Endodermal cell (in vitro differentiated cells): Measurements from ENCODE around the gene PPIP5K1. TPM values are rescaled to one million over a fixed set of nuclear protein-coding genes. Genes with fewer than 3 reads are reported as not detected.
A peak's percentile ranks its signal among the peaks of the same experiment; 100 is the strongest.

Source experiments
- DNase-seq: peaks from one replicate; pipeline ENCODE4 v3.0.0-alpha.2; 2017
- H3K27ac ChIP-seq: 2 replicates; pipeline ENCODE4 v1.5.1; 2013; ENCODE audit warnings: mild to moderate bottlenecking, low read depth, low read length, moderate library complexity
- H3K27me3 ChIP-seq: 2 replicates; pipeline ENCODE4 v1.6.1; 2013; ENCODE audit warnings: mild to moderate bottlenecking, low read length, moderate library complexity; ENCODE audit not compliant: insufficient read depth, control insufficient read depth, poor library complexity, severe bottlenecking
- H3K36me3 ChIP-seq: 2 replicates; pipeline ENCODE4 v1.7.0; 2013; ENCODE audit warnings: mild to moderate bottlenecking, low read length, moderate library complexity; ENCODE audit not compliant: control insufficient read depth, insufficient read depth
- H3K4me1 ChIP-seq: one replicate; pipeline ENCODE4 v1.7.0; 2013; ENCODE audit warnings: low read length; ENCODE audit not compliant: control insufficient read depth, insufficient read depth
- H3K4me3 ChIP-seq: 2 replicates; pipeline ENCODE4 v1.5.1; 2013; ENCODE audit warnings: mild to moderate bottlenecking, low read length, moderate library complexity
- H3K9ac ChIP-seq: 2 replicates; pipeline ENCODE4 v1.6.1; 2013; ENCODE audit warnings: mild to moderate bottlenecking, low read length, moderate library complexity; ENCODE audit not compliant: poor library complexity, severe bottlenecking; ENCODE audit errors: extremely low read depth
- H3K9me3 ChIP-seq: 2 replicates; pipeline ENCODE4 v1.6.1; 2013; ENCODE audit warnings: mild to moderate bottlenecking, low read length, moderate library complexity; ENCODE audit not compliant: control insufficient read depth
- H3K27ac Mint-ChIP-seq: 2 replicates; pipeline ENCODE4 v1.8.0; 2020; ENCODE audit warnings: mixed read lengths
- H3K27me3 Mint-ChIP-seq: 2 replicates; pipeline ENCODE4 v1.8.0; 2021; ENCODE audit warnings: mild to moderate bottlenecking, mixed read lengths; ENCODE audit not compliant: insufficient read depth
- H3K36me3 Mint-ChIP-seq: 2 replicates; pipeline ENCODE4 v1.8.0; 2020; ENCODE audit warnings: low read depth, mixed read lengths
- H3K4me1 Mint-ChIP-seq: 2 replicates; pipeline ENCODE4 v1.8.0; 2020; ENCODE audit warnings: mixed read lengths
- H3K4me3 Mint-ChIP-seq: 2 replicates; pipeline ENCODE4 v1.8.0; 2020; ENCODE audit warnings: mild to moderate bottlenecking, moderate library complexity, mixed read lengths
- H3K9me3 Mint-ChIP-seq: 2 replicates; pipeline ENCODE4 v1.8.0; 2020; ENCODE audit warnings: mild to moderate bottlenecking, mixed read lengths
- CTCF ChIP-seq: fragments of 200-600 bp; sonication (generic); conservative IDR thresholded peaks from 2 replicates; pipeline ENCODE4 v1.5.0; 2021; ENCODE audit warnings: antibody characterized with exemption, mild to moderate bottlenecking
- WGBS, 2 experiments: methylation state at CpG; one replicate each; pipeline versions ENCODE4 v1.1.5 to v1.1.7; 2013; ENCODE audit warnings: missing lambda C conversion rate in 2 of 2, mixed read lengths in 1 of 2; ENCODE audit not compliant: insufficient coverage in 1 of 2, insufficient read length in 1 of 2; 5-methylcytosine and 5-hydroxymethylcytosine counted together
- total RNA-seq, 2 donors: library from RNA; stranded (reverse); fragmentation: NEBNext Ultra II Directional in 1 of 2; extraction: Animal tissue kit (Norgen Biotek cat#: 25700) in 1 of 2; gene quantifications; 2 replicates in 1 of 2; 3 replicates in 1 of 2; pipeline ENCODE4 v1.2.1, GENCODE V29; 2021

The PPIP5K1 gene
- total RNA-seq, 2 donors from 2014 or later = 3.3 to 16.0 TPM

- Histone ChIP-seq H3K9ac (no peak overlapping the region), H3K4me1 (no peaks in the 10 kb centered on the region), H3K9me3 (no peaks in the 10 kb centered on the region), H3K36me3 (no peaks in the 10 kb centered on the region), H3K4me3 (no peak overlapping the region), H3K27ac (no peak overlapping the region), H3K27me3 (peaks cover 43% of the 10 kb centered on the region)
- H3K9me3 Mint-ChIP-seq = no peaks in the 10 kb centered on the region
- TF ChIP-seq CTCF = no peak
- H3K4me1 Mint-ChIP-seq = no peaks in the 10 kb centered on the region
- no peak overlapping the region for H3K27ac Mint-ChIP-seq
- no peaks in the 10 kb centered on the region for H3K36me3 Mint-ChIP-seq
- 82 to 90% methylated on average over 4 of the region's 4 CpGs for WGBS, 2 experiments
- no peak overlapping the region for H3K4me3 Mint-ChIP-seq
- peaks cover 87% of the 10 kb centered on the region for H3K27me3 Mint-ChIP-seq
- no peak for DNase-seq
Measured at GRCh38 chr15:43525131-43525530, 64.9 kb downstream of the PPIP5K1 start.

GRCh38 chr15:43524254-43524845 is 65.7 kb downstream of the PPIP5K1 start:
- WGBS, 2 experiments = 87 to 98% methylated on average over 4 of the region's 4 CpGs
- no peak overlapping the region for H3K4me3 Mint-ChIP-seq
- DNase-seq = no peak
- Histone ChIP-seq H3K4me3 (no peak overlapping the region), H3K4me1 (no peaks in the 10 kb centered on the region), H3K36me3 (no peaks in the 10 kb centered on the region), H3K27ac (no peak overlapping the region), H3K27me3 (peaks cover 51% of the 10 kb centered on the region), H3K9ac (no peak overlapping the region), H3K9me3 (no peaks in the 10 kb centered on the region)
- H3K4me1 Mint-ChIP-seq = no peaks in the 10 kb centered on the region
- H3K36me3 Mint-ChIP-seq = no peaks in the 10 kb centered on the region
- peaks cover 87% of the 10 kb centered on the region for H3K27me3 Mint-ChIP-seq
- H3K9me3 Mint-ChIP-seq = no peaks in the 10 kb centered on the region
- peak; percentile 55 for TF ChIP-seq CTCF
- no peak overlapping the region for H3K27ac Mint-ChIP-seq

GRCh38 chr15:43523646-43524045 is 66.4 kb downstream of the PPIP5K1 start:
- no peak overlapping the region for H3K4me3 ChIP-seq
- H3K36me3 ChIP-seq = no peaks in the 10 kb centered on the region
- H3K4me1 ChIP-seq = no peaks in the 10 kb centered on the region
- 86 to 90% methylated on average over 6 to 7 of the region's 7 CpGs for WGBS, 2 experiments
- Mint-ChIP-seq H3K9me3 (no peaks in the 10 kb centered on the region), H3K27ac (no peak overlapping the region), H3K36me3 (no peaks in the 10 kb centered on the region), H3K27me3 (peaks cover 91% of the 10 kb centered on the region), H3K4me3 (no peak overlapping the region), H3K4me1 (no peaks in the 10 kb centered on the region)
- H3K27ac ChIP-seq = no peak overlapping the region
- DNase-seq = no peak
- TF ChIP-seq CTCF = no peak
- H3K9ac ChIP-seq = no peak overlapping the region
- no peaks in the 10 kb centered on the region for H3K9me3 ChIP-seq
- peaks cover 58% of the 10 kb centered on the region for H3K27me3 ChIP-seq
